Suprapubic skin (tissue), 4 donors: Measurements from ENCODE around the gene NR3C2. TPM values are rescaled to one million over a fixed set of nuclear protein-coding genes. Genes with fewer than 3 reads are reported as not detected.
A peak's percentile ranks its signal among the peaks of the same experiment; 100 is the strongest.

Experiments
- DNase-seq, 2 donors: peaks; one replicate each; pipeline ENCODE4 v3.0.0-alpha.2; 2019; ENCODE audit warnings: low spot score in 2 of 2
- H3K27ac ChIP-seq: fragments of 200-600 bp; sonication (generic); one replicate; pipeline ENCODE4 v1.5.1; 2019
- H3K27me3 ChIP-seq: fragments of 200-600 bp; sonication (generic); one replicate; pipeline ENCODE4 v1.5.1; 2019
- H3K36me3 ChIP-seq: fragments of 200-600 bp; sonication (generic); one replicate; pipeline ENCODE4 v1.5.1; 2019
- H3K4me1 ChIP-seq: fragments of 200-600 bp; sonication (generic); one replicate; pipeline ENCODE4 v1.5.1; 2019
- H3K4me3 ChIP-seq: fragments of 200-600 bp; sonication (generic); one replicate; pipeline ENCODE4 v1.5.1; 2019; ENCODE audit warnings: mild to moderate bottlenecking
- H3K9me3 ChIP-seq: fragments of 200-600 bp; sonication (generic); one replicate; pipeline ENCODE4 v1.5.1; 2019
- EP300 ChIP-seq: sonication (generic); formaldehyde crosslinking; IDR thresholded peaks from one replicate; pipeline ENCODE4 v1.6.1; 2017; ENCODE audit warnings: antibody characterized with exemption
- POLR2A ChIP-seq, 2 donors: fragments of 450-650 bp; IDR thresholded peaks; one replicate each; pipeline ENCODE4 v1.6.1; 2017; ENCODE audit warnings: antibody characterized with exemption in 2 of 2, mild to moderate bottlenecking in 2 of 2, moderate library complexity in 2 of 2
- POLR2AphosphoS5 ChIP-seq, 3 donors: sonication (generic); formaldehyde crosslinking; IDR thresholded peaks; one replicate each; pipeline ENCODE4 v1.6.1; 2017; ENCODE audit warnings: antibody characterized with exemption in 3 of 3
- WGBS: methylation state at CpG from one replicate; pipeline ENCODE4 v1.1.5; 2018; 5-methylcytosine and 5-hydroxymethylcytosine counted together
- total RNA-seq, 4 donors: library from RNA; depleted of rRNA; stranded (reverse); fragments of >200 nt; gene quantifications; one replicate each; pipeline ENCODE4 v1.1.0, GENCODE V29; 2016
- TF ChIP-seq, protein P1 (sequence below), 2 donors: fragments of 200-600 bp in 1 of 2; fragments of 450-650 bp in 1 of 2; sonication (generic) in 1 of 2; IDR thresholded peaks; one replicate each; pipeline ENCODE4 v1.5.1; 2016 to 2019; ENCODE audit warnings: antibody characterized with exemption in 2 of 2, mild to moderate bottlenecking in 1 of 2, moderate library complexity in 1 of 2

Gene NR3C2
- total RNA-seq, 4 donors from 2014 or later = 7.3 to 12.1 (median 11.0) TPM

DNA sequence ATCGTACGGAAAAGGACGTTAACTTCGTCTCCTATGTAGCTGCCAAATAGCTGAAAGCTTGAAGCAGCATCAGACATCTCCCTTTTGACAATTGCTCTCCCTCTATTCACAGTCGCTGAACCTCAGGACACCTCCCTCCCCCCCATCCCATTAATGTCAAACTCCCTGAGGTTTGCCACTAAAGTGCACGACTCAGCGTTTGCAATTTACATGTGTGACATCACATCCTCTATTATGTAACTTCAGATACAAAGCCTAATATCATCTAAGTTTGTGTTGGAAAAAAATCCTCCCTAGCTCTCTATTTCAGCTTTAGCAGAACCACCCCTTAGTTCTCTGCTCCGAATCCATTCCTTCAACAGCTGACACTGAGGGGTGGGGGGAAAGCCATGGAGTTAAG lies 5.5 kb upstream of the NR3C2 start:
- Histone ChIP-seq H3K27ac (no peak overlapping the region), H3K36me3 (no peaks in the 10 kb centered on the region), H3K27me3 (no peaks in the 10 kb centered on the region), H3K9me3 (no peaks in the 10 kb centered on the region), H3K4me3 (peak overlapping the region; percentile 14), H3K4me1 (peaks cover 31% of the 10 kb centered on the region)
- WGBS = 6% methylated on average over 8 of the region's 8 CpGs
- no peak for TF ChIP-seq POLR2A (IDR thresholded peaks at IDR 0.05)
- TF ChIP-seq, protein P1, sequence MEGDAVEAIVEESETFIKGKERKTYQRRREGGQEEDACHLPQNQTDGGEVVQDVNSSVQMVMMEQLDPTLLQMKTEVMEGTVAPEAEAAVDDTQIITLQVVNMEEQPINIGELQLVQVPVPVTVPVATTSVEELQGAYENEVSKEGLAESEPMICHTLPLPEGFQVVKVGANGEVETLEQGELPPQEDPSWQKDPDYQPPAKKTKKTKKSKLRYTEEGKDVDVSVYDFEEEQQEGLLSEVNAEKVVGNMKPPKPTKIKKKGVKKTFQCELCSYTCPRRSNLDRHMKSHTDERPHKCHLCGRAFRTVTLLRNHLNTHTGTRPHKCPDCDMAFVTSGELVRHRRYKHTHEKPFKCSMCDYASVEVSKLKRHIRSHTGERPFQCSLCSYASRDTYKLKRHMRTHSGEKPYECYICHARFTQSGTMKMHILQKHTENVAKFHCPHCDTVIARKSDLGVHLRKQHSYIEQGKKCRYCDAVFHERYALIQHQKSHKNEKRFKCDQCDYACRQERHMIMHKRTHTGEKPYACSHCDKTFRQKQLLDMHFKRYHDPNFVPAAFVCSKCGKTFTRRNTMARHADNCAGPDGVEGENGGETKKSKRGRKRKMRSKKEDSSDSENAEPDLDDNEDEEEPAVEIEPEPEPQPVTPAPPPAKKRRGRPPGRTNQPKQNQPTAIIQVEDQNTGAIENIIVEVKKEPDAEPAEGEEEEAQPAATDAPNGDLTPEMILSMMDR (IDR thresholded peaks at IDR 0.05) = no peak
- no peak for TF ChIP-seq EP300
- TF ChIP-seq POLR2AphosphoS5 (IDR thresholded peaks at IDR 0.05) = no peak
- no peak for DNase-seq

DNA sequence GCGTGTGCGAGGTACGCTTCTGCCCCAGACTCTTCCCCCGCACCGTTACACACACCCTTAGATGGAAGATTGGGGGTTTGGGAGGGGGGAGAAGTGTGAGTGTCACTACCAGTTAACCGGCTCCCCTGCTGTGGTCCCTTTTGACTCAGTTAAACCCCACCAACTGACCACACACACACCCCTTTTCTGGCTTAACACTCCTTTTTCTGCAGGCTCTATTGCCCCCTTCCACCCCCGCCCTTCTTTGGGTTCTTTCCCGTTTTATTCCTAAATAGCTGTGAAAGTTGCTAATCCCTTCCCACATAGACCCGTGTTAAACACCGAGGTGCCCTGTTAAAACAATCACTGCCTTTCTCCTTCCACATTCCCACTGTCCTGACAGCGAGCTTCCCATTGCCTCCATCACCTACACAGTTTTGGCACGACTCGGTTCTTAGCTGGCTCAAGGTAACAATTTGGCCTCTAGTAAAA lies 3.7 kb upstream of the NR3C2 start:
- H3K4me1 ChIP-seq = peaks cover 38% of the 10 kb centered on the region

DNA sequence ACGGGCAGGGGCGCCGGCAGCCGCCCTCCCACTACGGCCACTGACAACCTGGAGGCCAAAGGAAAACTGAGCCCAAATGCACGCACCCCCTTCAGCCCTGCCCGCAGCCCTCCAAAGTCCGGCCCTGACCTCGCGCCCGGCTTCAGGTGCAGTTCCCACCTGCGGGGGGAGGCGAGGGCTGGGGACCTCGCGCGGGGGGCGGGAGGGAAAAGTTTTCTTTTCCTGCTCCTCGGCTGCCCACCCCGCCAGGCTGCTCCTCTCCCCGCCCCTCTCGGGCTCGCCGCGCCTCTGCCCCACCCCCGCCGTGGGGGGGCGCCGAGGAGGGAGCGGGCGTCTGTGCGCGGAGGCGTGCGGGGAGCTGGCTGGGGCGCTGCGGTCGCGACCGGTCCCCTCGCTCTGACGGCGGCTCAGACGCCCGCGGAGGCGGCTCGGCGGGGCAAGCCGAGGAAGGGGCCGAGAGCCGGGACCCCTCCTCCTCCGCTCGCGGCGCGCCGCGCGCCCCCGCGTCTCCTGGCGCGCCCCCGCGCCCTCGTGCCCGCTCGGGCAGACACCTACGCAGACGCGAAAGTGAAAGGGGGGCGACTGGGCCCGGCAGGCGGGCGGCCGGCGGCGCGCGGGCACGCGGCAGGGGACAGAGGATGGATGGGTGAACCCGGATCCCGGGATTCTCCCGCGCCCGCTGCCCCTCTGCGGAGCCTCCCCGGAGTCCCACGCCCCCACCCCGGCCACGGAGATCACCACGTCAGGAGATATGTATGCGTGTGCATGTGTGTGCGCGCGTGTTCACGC lies 3.1 kb upstream of the NR3C2 start:
- peaks cover 44% of the 10 kb centered on the region for H3K4me1 ChIP-seq
- WGBS = 3% methylated on average over 6 of the region's 98 CpGs
- no peaks in the 10 kb centered on the region for H3K36me3 ChIP-seq
- no peaks in the 10 kb centered on the region for H3K9me3 ChIP-seq
- H3K27ac ChIP-seq = peak overlapping the region; percentile 96
- peak overlapping the region; percentile 92 for H3K4me3 ChIP-seq
- DNase-seq = peak; percentile 78 to 85
- H3K27me3 ChIP-seq = no peaks in the 10 kb centered on the region
- TF ChIP-seq, protein P1 (IDR thresholded peaks at IDR 0.05) = no peak
- peak in 1 of 2 donors; percentile 24 for TF ChIP-seq POLR2A (IDR thresholded peaks at IDR 0.05)

More for the DNA sequence above, 3.7 kb upstream of the NR3C2 start:
- 5% methylated on average over 12 of the region's 13 CpGs for WGBS
- TF ChIP-seq, protein P1 (IDR thresholded peaks at IDR 0.05) = no peak
- TF ChIP-seq POLR2AphosphoS5 (IDR thresholded peaks at IDR 0.05) = no peak
- peak overlapping the region; percentile 96 for H3K27ac ChIP-seq
- H3K4me3 ChIP-seq = peak overlapping the region; percentile 92
- no peaks in the 10 kb centered on the region for H3K36me3 ChIP-seq
- no peaks in the 10 kb centered on the region for H3K27me3 ChIP-seq
- no peaks in the 10 kb centered on the region for H3K9me3 ChIP-seq
- no peak for DNase-seq

DNA sequence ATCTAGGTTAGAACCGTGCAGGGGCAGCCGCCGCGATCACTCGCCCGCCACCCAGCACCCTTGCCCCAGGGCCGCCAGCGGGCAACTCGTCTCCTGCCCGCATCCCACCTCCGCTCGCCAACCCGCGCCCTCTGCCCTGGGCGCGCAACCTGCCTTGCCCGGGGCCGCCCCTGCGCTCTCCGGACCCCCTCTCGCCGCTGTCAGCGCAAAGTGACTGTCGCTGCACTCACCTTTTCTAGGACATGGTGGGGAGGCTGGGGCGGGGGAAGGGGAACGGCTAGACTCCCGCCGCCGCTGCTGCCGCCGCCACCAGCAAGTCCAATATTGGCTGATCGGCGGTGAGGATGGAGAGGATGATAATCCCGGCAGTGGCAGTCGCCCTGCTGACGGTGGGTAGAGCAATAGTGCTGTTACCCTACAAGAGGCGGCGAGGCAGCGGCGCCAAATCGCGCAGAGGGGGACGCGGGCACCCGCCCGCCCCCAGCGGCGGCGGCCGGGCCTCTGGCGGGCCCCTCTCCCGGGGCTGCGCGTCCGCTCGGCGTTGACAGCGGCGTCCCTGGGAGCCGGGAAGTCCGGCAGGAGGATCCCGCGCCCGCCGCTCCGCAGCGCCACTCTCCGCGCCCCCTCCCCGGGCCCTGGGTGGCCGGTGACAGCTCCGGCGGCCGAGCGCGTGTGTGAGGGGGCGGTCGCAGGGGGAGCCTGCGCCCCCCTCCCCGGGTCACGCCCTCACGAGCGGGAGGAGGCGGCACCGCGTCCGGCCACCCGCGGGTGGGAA lies 2.3 kb upstream of the NR3C2 start:
- Histone ChIP-seq H3K36me3 (no peaks in the 10 kb centered on the region), H3K27me3 (no peaks in the 10 kb centered on the region), H3K4me3 (peak overlapping the region; percentile 92), H3K4me1 (peaks cover 50% of the 10 kb centered on the region), H3K9me3 (no peaks in the 10 kb centered on the region), H3K27ac (peak overlapping the region; percentile 96)
- peak; percentile 69 to 79 for DNase-seq
- TF ChIP-seq, protein P1 (IDR thresholded peaks at IDR 0.05) = no peak
- no peak for TF ChIP-seq POLR2A (IDR thresholded peaks at IDR 0.05)
- TF ChIP-seq POLR2AphosphoS5 (IDR thresholded peaks at IDR 0.05) = no peak
- TF ChIP-seq EP300 = no peak
- WGBS = 0% methylated on average over 6 of the region's 89 CpGs
